Heart left ventricle (tissue), 16 donors: ENCODE data around the gene SNAP23. TPM values are rescaled to one million over a fixed set of nuclear protein-coding genes. Genes with fewer than 3 reads are reported as not detected.
A peak's percentile ranks its signal among the peaks of the same experiment; 100 is the strongest.

Experiments used
- ATAC-seq, 4 donors: fragments of 200-7000 bp; cut with Tn5 transposase; one replicate each; pipeline ENCODE4 v1.9.1; 2020 to 2022; ENCODE audit warnings: moderate library complexity in 4 of 4, mild to moderate bottlenecking in 3 of 4, moderate number of reproducible peaks in 1 of 4
- DNase-seq, 5 donors: peaks; one replicate each; pipeline ENCODE4 v3.0.0-alpha.2; 2020
- H3K27ac ChIP-seq, 12 donors: fragments of 200-600 bp; sonication (generic) in 4 of 12; one replicate each; pipeline versions ENCODE4 v1.5.0 to v1.8.0; 2016 to 2022; ENCODE audit warnings: mild to moderate bottlenecking in 2 of 12
- H3K27me3 ChIP-seq, 9 donors: fragments of 200-600 bp; sonication (generic) in 2 of 9; one replicate each; pipeline versions ENCODE4 v1.5.1 to v1.8.0; 2016 to 2022; ENCODE audit warnings: mild to moderate bottlenecking in 3 of 9
- H3K36me3 ChIP-seq, 9 donors: fragments of 200-600 bp; sonication (generic) in 2 of 9; one replicate each; pipeline versions ENCODE4 v1.5.0 to v1.8.0; 2018 to 2022; ENCODE audit warnings: mild to moderate bottlenecking in 2 of 9
- H3K4me1 ChIP-seq, 12 donors: fragments of 200-600 bp; sonication (generic) in 4 of 12; one replicate each; pipeline versions ENCODE4 v1.5.0 to v1.8.0; 2016 to 2022; ENCODE audit warnings: mild to moderate bottlenecking in 3 of 12
- H3K4me3 ChIP-seq, 12 donors: fragments of 200-600 bp; sonication (generic) in 4 of 12; one replicate each; pipeline versions ENCODE4 v1.5.0 to v1.8.0; 2017 to 2022; ENCODE audit warnings: mild to moderate bottlenecking in 9 of 12, moderate library complexity in 4 of 12
- H3K9me3 ChIP-seq, 12 donors: fragments of 200-600 bp; sonication (generic) in 4 of 12; one replicate each; pipeline versions ENCODE4 v1.5.0 to v1.8.0; 2016 to 2022; ENCODE audit warnings: mild to moderate bottlenecking in 1 of 12
- CTCF ChIP-seq, 12 donors: fragments of 200-600 bp; sonication (generic) in 4 of 12; IDR thresholded peaks; one replicate each; pipeline versions ENCODE4 v1.5.0 to v1.8.0; 2018 to 2022; ENCODE audit warnings: antibody characterized with exemption in 12 of 12, mild to moderate bottlenecking in 5 of 12
- POLR2A ChIP-seq, 2 donors: fragments of 450-650 bp; IDR thresholded peaks; one replicate each; pipeline ENCODE4 v1.6.1; 2017; ENCODE audit warnings: antibody characterized with exemption in 2 of 2, mild to moderate bottlenecking in 2 of 2, moderate library complexity in 2 of 2
- WGBS, 4 donors: extraction: QIAGEN DNeasy Blood & Tissue Kit in 2 of 4; methylation state at CpG; one replicate each; pipeline versions ENCODE4 v1.1.5 to v1.1.7; 2013 to 2018; 5-methylcytosine and 5-hydroxymethylcytosine counted together
- intact Hi-C, 10 donors: fragments of 100-400 bp; cut with DNase I; formaldehyde crosslinking; loops; one replicate each; pipeline versions ENCODE4 v1.11.1 to v1.14.2; 2022
- long read RNA-seq, 3 donors: library from polyadenylated mRNA; unstranded; transcript quantifications; one replicate each; pipeline ENCODE4 v2.0.0, GENCODE V29; 2020 to 2021
- polyA plus RNA-seq, 2 donors: library from polyadenylated mRNA; stranded (reverse); fragments of 200-250 nt; gene quantifications; one replicate each; pipeline ENCODE4 v1.2.3, GENCODE V29; 2013
- total RNA-seq, 9 donors: library from RNA; depleted of rRNA in 2 of 9; stranded (reverse); fragments of >200 nt in 2 of 9; fragmentation: NEBNext Ultra II Directional in 3 of 9; extraction: Animal tissue kit (Norgen Biotek cat#: 25700) in 3 of 9; gene quantifications; one replicate each; pipeline versions ENCODE4 v1.1.0 to v1.2.4, GENCODE V29; 2016 to 2023
- donor health status: ischemic (EF 13 %, LVEDD 7.1; RV severe dilation, severe dysfunction).
- donor health status: healthy with polysubstance abuse.
- donor health status: DM: no; HTN: yes; CAD: no.
- donor health status: DM: no; HTN: no; CAD: no.
- donor health status: ischemic (EF 25% LVEDD 6.9; RV normal size, moderate dysfunction).
- donor health status: ischemic (EF 25% LVEDD 5.7; RV mildly dilated, moderate dysfunction).
- donor health status: healthy.
- donor health status: DM: yes; HTN: yes; CAD: no.
- donor health status: ischemic (EF 35%, LVEDD 5.7; RV mildly dilated, moderate dysfunction).
- donor health status: nonischemic (EF 11% LVEDD 7.7; RV severe dilation, severe dysfunction).
- donor health status: DM: yes; HTN: yes; CAD: no.
- donor health status: PGD.
- donor health status: ischemic (EF 29% LVEDD 5.4; RV normal size, mild dysfunction).
- donor health status: nonischemic (EF 23%, LVEDD 6.1; RV moderate dilation, normal function).

Gene SNAP23
- total RNA-seq (10 to 100 TPM; 29.9 to 74.8 (median 43.3) TPM), polyA plus RNA-seq (10 to 100 TPM; 28.6 to 37.6 TPM)
- long read RNA-seq, donor 1, transcript SNAP23-201 (8 exons, 2,687 nt): major isoform, 27 of 78 reads
- long read RNA-seq, donor 1, partial matches to known transcripts: 4 of 78 reads
- long read RNA-seq, donor 1, other reads (novel, unspliced or antisense): 47 of 78 reads
- long read RNA-seq, donor 2, transcript SNAP23-201 (8 exons, 2,687 nt): major isoform, 78 of 238 reads
- long read RNA-seq, donor 2, partial matches to known transcripts: 16 of 238 reads
- long read RNA-seq, donor 2, other reads (novel, unspliced or antisense): 144 of 238 reads
- long read RNA-seq, donor 3, transcript SNAP23-201 (8 exons, 2,687 nt): major isoform, 31 of 77 reads
- long read RNA-seq, donor 3, partial matches to known transcripts: 2 of 77 reads
- long read RNA-seq, donor 3, other reads (novel, unspliced or antisense): 42 of 77 reads

- Histone ChIP-seq H3K27me3 (no peaks in the 10 kb centered on the region), H3K27ac (peak within 1 kb of the TSS; percentile 82 to 97 (median 93)), H3K9me3 (no peaks in the 10 kb centered on the region), H3K4me3 (peak within 1 kb of the TSS; percentile 43 to 87 (median 74)), H3K4me1 (peaks cover 0 to 87% (median 41%) of the 10 kb centered on the region in 12 donors), H3K36me3 (no peaks in the 10 kb centered on the region)
- intact Hi-C loops: loop anchor here in 2 of 10 donors (5.0 to 10.0 kb wide), 2 partner anchors 52 to 221 kb away; partner anchors contain the start of genes HAUS2 (in 2 of the 2), LRRC57 (in 2 of the 2), GANC (in 1 of the 2) and TMEM87A (in 1 of the 2)
- peak; percentile 91 to 97 (median 96) for ATAC-seq
- DNase-seq: peak; percentile 93 to 96 (median 95)
- TF ChIP-seq POLR2A (IDR thresholded peaks at IDR 0.05) (peak; percentile 17 to 89), CTCF (IDR thresholded peaks at IDR 0.05) (no peak)
- WGBS, 4 donors: 0% methylated on average over 43 of the region's 43 CpGs
Observed at GRCh38 chr15:42495361-42496212, at the start of gene SNAP23. SNAP23 (plus strand) TSS chr15:42495634; CDS start chr15:42511847, 16,213 bp downstream.

GRCh38 chr15:42447599-42447998 is 47.8 kb upstream of the SNAP23 start:
- H3K36me3 ChIP-seq: peaks cover 0 to 98% (median 92%) of the 10 kb centered on the region in 9 donors
- no peaks in the 10 kb centered on the region for H3K27me3 ChIP-seq
- H3K4me3 ChIP-seq: peak overlapping the region in 7 of 12 donors; percentile 4 to 53 (median 20)
- H3K27ac ChIP-seq: peak overlapping the region in 8 of 12 donors; percentile 2 to 72 (median 38)
- DNase-seq (no peak), ATAC-seq (peak; percentile 37 to 56 (median 44))
- H3K9me3 ChIP-seq: no peaks in the 10 kb centered on the region
- peaks cover 0 to 29% (median 2%) of the 10 kb centered on the region in 12 donors for H3K4me1 ChIP-seq
- 53 to 71% (median 54%) methylated on average over 2 of the region's 2 CpGs for WGBS, 4 donors
- TF ChIP-seq CTCF (IDR thresholded peaks at IDR 0.05): no peak
- TF ChIP-seq POLR2A (IDR thresholded peaks at IDR 0.05): no peak
- intact Hi-C loops: loop anchor here in 1 of 10 donors (10.0 kb wide), 1 partner anchor 173 kb away; the partner anchor contains the start of genes GANC and TMEM87A

GRCh38 chr15:42448281-42448680 is 47.2 kb upstream of the SNAP23 start:
- peaks cover 0 to 98% (median 90%) of the 10 kb centered on the region in 9 donors for H3K36me3 ChIP-seq
- intact Hi-C loops: loop anchor here in 1 of 10 donors (10.0 kb wide), 1 partner anchor 173 kb away; the partner anchor contains the start of genes GANC and TMEM87A
- no peak for DNase-seq
- H3K27me3 ChIP-seq: no peaks in the 10 kb centered on the region
- 77 to 90% (median 88%) methylated on average over 6 of the region's 6 CpGs for WGBS, 4 donors
- H3K4me3 ChIP-seq: peak overlapping the region in 3 of 12 donors; percentile 34 to 53 (median 48)
- H3K4me1 ChIP-seq: peaks cover 0 to 31% (median 5%) of the 10 kb centered on the region in 12 donors
- peak overlapping the region in 8 of 12 donors; percentile 2 to 72 (median 36) for H3K27ac ChIP-seq
- no peak for ATAC-seq
- no peak for TF ChIP-seq POLR2A (IDR thresholded peaks at IDR 0.05)
- TF ChIP-seq CTCF (IDR thresholded peaks at IDR 0.05): no peak
- H3K9me3 ChIP-seq: no peaks in the 10 kb centered on the region
